ENCODE data around the gene ICAM4.

- TF ChIP-seq CTCF (IDR thresholded peaks at IDR 0.05; ENCODE audit: low read length) (no peak), EZH2 (optimal IDR thresholded peaks at IDR 0.05; ENCODE audit: low read depth, low read length) (no peak), EZH2phosphoT487 (IDR thresholded peaks at IDR 0.05; ENCODE audit: low read length) (no peak)
These were observed 9.3 kb downstream of the ICAM4 start for GRCh38 chr19:10295847-10296591.

All from MM.1S (cell line).